CMK (cell line): ENCODE data around the gene TFF2.

Experiments
- DNase-seq: peaks from one replicate; pipeline ENCODE4 v3.0.0-alpha.2; 2010; ENCODE audit warnings: low read depth

The TFF2 gene

DNA sequence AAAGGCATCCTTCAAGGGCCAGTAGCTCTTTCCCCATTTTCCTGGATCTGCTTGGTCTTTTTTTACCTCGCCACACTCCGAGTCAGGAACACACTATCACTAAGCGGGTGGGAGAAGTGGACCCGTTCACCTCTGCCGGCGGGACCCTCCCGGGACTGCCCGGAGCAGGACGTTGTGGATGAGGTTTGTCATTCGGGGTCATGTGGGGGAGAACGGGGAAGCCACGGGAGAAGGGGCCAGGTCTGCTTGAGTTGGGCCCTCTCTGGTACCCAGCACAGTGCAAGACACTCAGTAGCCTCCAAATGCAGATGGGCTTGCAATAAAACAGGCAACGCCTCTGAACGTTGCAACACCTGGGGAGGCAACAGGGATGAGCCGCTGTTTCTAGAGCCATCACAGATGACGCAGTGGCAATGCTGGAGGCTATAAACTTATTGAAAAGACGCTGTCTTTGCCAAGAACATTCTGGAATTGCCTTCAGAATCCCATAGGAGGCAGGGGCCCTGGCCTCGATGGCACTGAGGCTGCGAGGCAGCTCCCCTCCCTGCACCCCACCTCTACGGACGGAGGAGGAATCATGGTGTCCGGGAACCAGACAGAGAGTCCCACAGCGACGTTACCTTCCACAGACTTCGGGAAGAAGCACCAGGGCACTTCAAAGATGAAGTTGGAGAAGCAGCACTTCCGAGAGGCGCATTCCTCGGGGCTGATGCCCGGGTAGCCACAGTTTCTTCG lies 3.8 kb downstream of the TFF2 start:
- no peak for DNase-seq

DNA sequence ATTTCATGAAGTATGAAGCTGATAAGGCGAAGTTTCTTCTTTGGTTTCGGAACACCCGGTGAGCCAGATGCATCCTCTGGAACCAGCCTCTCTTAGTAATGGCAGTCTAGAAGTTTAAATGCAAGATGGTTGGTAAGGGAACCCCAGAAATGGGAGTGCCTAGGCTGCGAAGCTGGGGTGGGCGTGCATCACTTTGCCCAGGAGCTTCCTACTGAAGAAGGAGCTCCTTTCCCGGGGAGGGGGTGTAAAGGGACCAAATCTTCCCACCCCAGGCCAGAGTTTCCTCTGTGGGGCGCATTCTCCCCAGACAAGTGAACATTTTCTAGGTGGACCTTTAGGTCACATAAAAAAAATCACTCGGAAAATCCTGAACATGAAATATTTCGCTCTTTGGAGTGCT lies 4.4 kb downstream of the TFF2 start:
- no peak for DNase-seq

- DNase-seq, result no peak
Observed at GRCh38 chr21:42344631-42345030, 6.2 kb downstream of the TFF2 start.

DNA sequence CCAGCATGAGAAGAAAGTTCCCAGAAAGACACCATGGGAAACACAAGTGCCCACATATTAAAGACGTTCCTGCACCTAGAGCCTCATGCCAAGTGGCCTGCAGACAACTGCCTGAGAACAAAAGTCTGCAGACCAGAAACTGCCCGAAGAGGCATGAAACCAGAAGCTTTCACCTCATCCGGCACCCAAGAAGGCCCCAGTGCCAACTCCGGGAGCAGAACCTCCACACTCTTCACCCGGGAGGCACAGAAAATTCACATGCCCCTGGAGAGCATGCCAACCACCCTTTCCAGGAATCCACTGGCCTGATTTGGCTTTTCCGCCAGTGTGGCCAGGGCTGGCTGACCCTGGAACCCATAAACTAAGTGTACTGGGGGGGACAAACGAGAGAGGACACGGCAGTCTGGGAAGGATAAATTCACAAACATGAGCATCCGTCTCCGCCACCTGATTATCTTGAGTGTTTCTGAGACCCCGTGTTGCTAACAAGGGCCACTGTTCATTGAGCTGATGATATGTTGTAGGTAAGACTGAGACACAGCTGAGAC lies 6.8 kb downstream of the TFF2 start:
- no peak for DNase-seq

DNA sequence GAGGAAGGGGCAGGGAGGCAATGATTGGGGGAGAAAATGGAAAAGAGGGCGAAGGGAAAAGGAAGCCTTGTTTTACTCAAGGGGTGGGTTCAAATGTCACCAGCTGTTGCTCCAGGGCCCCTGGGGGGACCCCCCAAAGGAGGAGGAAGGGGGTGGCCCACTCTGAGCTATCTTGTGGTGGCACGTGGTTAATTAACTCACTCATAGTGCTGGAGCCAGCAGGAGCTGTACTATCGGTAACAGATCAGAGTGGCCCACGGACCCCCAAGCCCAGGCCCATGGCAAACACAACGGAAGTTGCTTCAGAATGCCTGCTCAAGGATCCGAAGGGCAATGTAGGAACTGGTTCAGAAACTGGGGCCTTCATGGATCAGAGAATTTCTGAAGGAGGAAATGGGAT lies 7.2 kb downstream of the TFF2 start:
- DNase-seq, result no peak

- no peak for DNase-seq
Observed at GRCh38 chr21:42343101-42343500, 7.7 kb downstream of the TFF2 start.

GRCh38 chr21:42341776-42342542 lies 8.8 kb downstream of the TFF2 start:
- DNase-seq, result no peak

DNA sequence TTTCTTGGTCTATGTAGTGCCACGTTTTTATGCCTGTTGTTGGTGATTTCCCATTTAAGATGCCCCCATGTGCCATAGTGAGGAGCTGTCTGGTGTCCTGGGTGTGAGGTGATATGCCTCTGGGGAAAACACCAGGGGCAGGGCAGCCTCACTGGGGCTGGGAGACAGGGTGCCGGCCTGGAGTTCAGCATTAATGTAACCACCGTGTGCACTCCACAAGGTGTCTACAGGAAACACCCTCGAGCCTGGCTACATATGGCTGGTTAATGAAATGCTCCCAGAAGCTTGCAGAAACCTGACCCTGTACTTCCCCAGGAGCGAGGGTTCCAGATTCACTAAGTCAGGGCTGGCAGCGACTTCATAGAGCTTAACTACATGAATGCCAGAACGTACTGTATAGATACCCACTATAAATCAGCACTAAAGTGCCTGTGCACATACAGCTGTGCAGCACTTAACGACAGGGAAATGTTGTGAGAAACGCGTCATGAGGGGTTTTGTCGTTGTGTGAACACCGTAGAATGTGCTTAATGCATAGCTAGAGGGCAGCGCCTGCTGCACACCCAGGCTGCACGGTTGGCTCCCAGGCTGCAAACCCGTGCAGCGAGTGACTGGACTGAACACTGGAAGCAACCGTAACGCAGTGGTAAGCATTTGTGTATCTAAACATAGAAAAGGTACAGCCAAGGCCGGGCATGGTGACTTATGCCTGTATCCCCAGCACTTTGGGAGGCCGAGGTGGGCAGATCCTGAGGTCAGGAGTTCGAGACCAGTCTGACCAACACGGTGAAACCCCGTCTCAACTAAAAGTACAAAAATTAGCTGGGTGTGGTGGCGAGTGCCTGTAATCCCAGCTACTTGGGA lies 10.4 kb downstream of the TFF2 start:
- DNase-seq, result no peak

DNA sequence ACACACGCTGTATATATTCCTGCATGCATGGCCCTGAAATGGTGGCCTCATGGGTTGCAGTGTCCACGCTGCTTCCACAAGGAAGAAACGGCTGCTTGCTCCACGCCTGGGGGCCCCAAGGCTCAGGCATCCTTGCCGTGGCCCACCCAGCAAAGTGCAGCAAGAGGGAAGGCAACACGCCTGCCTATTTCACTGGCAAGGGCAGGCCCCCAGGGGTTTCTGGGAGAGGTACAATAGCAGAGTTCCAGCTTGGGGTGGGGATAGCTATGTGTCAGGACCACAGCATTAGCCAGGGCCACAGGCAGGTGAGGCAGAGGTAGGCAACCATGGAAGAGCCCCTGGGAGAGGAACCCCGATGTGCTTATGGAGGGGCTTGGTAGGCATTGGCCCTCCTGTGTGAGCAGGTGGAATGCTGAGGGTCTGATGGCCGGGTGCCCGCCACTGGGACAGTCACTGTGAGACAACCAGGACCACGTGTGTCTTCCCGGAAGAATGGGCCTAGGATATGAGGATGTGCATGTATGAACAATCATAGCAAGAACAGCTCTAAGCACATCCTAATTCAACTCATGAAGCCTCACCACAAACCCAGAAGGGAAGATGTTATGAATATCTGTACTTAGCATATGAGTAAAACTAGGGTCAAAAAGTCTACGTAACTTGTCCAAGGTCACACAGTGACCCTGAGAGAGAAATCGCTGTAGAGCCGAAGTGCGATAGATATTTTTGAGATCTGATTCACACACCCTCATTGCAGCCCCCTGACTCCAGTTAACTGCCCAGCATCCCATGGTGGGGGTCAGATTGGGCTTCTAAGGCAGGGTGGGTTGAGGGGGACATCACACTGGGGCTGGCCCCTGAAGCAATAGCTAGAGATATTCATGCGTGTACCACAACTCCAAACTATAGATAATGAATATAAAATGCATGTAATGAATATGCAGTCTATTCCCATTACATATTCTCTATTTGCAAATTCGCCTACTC lies 11.8 kb downstream of the TFF2 start:
- DNase-seq, result no peak

DNA sequence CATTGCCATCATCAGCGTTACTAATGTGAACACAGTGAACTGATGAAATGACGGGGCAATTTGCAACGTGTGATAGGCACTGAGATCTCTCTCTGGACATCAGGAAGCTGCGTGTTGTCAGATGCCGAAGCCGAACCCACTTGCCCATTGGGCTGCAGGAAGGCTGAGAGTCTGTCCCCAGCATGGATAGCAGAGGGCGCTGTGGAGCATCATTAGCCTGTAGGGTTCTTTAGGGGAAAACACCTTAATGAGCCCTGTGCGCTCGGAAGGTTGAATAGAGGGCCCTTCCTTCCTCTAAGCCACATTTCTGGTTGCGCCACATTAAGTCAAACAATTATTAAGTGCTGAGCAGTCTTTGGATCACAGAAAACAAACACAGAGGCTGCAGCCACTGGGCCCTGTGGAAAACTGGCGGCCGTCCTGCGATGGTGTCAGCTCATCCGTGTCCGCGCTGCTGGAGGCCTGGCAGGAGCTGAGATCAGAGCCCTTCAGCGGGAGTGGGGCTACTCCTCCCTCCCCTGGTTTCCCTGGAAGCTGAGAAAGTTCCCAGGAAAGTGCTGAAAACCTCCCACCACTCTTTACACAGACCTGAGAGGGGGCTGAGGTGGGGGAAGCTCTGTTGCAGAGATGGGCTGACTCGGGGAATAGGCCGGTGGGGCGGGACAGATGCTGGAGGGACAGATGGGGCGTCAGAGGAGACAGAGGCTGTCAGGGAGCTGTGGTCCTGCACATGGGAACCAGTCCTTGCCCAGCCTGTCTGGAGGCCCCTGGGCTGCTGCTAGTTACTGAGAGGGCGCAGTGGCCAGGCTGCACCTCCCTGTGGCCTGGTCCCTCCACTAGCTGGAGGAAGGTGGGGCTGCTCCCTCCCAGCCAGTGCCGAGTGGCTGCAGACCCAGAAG lies 12.7 kb downstream of the TFF2 start:
- DNase-seq, result peak; percentile 70

GRCh38 chr21:42337276-42337675 lies 13.5 kb downstream of the TFF2 start:
- DNase-seq, result no peak

- no peak for DNase-seq
Observed at GRCh38 chr21:42336054-42336453, 14.7 kb downstream of the TFF2 start.

- no peak for DNase-seq
Observed at GRCh38 chr21:42332557-42333317, 18.1 kb downstream of the TFF2 start.

DNA sequence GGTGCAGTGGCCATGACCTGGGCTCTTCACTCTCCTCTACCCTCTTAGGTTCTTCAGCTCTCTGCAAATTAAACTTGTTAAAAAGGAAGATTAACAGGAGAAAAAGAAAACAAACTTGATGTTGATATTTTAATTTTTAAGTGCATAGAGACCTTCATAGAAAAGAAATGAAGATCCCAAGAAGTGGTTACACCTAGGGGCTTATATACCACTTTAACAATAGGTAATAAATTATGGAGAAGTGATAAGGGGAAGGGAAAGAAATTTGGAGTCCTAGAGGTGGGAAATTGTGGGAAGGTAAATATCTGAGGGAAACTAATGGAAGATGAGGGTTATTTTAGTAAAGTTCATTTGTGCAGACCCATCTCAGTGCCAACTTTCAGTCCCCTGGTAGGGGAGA lies 19.1 kb downstream of the TFF2 start:
- DNase-seq, result no peak

DNA sequence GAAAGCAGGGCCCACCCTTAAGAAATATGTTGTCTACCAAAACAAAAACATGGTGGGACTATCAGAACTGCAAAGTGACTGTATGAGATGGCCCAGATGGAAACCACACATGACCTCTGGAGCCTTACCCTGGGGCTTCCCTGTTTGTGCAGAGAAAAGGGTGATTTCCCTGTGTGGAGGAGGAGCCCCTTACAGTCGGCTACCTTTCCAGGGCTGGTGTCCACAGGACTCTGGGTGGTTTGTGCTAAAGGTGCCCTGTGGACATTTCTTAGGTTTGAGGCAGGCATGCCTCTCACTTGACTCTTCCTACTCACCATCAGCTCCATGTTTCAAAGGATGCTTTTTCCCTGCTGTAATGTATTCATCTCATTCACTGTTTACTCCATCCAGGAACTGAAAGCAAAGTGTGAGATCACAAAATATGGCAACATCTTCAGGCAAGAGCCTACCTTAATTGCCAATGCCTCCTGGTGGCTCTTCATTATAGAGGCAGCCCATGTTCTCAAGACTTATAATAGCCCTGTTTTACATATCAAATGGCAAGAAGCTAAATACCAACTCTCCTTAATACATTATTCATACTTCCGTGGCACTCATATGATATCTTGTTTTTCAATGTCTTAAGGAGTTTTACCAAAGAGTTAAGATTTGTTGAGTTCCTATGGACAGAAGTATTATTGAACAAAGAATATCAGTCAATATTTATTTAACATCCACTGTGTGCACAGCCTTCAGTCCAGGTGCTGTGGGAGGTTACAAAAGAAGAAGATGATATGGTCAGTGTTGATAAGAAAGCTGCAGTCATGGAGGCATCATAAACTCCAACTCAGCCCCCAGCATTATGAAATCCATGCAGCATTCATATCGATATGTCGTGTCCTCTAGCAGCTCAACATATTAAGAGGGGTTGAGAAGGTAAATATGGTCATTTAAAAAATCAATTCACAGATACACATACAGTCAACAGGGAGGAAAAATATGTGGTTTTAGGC lies 20.1 kb downstream of the TFF2 start:
- no peak for DNase-seq

DNA sequence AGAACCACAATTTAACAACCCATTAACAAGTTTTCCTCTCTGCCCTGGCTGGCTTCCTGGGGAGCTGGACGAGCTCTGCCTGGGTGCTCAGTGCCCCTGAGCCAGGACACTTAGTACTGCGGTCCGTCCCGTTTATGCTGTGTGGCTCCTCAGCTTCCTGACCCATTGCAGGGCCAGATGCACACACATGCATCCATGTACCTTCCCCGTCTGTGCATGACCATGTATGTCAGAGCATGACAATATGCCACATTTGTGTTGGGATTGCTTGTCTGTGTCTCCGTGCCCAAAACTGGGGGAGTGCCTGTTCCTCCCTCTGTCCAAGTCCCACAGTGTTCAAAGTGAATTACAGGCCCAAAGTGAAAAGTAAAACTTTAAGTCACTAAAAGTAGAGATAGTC lies 25.9 kb downstream of the TFF2 start:
- no peak for DNase-seq

GRCh38 chr21:42321845-42322244 lies 28.9 kb downstream of the TFF2 start:
- no peak for DNase-seq

DNA sequence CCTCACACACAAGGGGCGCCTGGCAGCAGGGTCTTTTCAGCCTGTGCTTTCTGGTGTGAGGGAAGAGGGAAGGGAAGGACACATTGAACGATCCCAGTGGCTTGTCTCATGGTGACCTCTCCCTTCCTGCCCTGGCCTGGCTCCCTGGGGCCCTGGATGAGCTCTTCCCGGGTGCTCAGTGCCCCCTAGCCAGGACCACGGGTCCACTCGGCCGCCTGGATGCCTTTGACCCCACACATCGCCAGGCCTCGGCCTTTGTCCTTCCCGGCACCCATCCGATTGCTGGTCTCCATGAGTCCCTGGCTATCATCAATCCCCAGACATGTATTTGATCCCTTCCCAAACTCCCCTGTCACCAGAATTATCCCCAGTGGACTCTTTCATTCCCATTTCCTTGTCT lies 29.6 kb downstream of the TFF2 start:
- no peak for DNase-seq
